ENCODE measurements around the gene EPAS1. TPM values are rescaled to one million over a fixed set of nuclear protein-coding genes. Genes with fewer than 3 reads are reported as not detected.

EPAS1 gene
- total RNA-seq, 1 donor from 2014 or later, result 0.15 TPM

DNA sequence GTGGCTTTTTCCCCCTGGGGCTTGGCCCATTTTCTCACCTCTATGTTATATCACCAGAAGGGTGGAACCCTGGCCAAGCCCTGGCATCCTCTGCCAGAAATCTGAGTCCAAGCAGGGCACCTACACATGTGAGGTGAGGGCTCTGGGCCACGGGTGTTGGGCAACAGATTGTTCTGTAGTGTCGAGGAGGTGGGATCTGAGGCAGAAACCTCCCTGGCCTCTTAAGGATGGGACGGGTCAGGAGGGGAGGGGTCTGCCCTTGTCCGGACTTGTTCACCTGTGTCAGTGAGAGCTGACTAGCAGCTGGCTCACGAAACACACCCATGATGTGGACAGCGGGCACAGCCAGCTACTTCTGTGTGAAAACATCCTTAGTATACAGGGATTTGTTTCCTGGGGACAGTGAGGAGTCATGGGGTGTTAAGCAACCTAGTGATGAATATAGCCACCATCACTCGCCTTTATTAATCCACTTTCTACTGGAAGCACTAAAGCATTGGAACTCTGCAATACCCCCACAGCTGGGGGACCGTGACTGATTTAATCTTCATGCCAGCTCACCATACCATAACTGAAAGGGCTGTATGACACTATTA lies 35.6 kb downstream of the EPAS1 start:
- H3K9me3 ChIP-seq (ENCODE audit: low read depth), result no peaks in the 10 kb centered on the region
- H3K4me1 Mint-ChIP-seq, result peaks cover 60% of the 10 kb centered on the region
- TF ChIP-seq, protein P1, sequence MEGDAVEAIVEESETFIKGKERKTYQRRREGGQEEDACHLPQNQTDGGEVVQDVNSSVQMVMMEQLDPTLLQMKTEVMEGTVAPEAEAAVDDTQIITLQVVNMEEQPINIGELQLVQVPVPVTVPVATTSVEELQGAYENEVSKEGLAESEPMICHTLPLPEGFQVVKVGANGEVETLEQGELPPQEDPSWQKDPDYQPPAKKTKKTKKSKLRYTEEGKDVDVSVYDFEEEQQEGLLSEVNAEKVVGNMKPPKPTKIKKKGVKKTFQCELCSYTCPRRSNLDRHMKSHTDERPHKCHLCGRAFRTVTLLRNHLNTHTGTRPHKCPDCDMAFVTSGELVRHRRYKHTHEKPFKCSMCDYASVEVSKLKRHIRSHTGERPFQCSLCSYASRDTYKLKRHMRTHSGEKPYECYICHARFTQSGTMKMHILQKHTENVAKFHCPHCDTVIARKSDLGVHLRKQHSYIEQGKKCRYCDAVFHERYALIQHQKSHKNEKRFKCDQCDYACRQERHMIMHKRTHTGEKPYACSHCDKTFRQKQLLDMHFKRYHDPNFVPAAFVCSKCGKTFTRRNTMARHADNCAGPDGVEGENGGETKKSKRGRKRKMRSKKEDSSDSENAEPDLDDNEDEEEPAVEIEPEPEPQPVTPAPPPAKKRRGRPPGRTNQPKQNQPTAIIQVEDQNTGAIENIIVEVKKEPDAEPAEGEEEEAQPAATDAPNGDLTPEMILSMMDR (IDR thresholded peaks at IDR 0.05), result no peak
- TF ChIP-seq EZH2phosphoT487 (IDR thresholded peaks at IDR 0.05) (no peak), EZH2 (IDR thresholded peaks at IDR 0.05) (no peak)
- H3K27me3 ChIP-seq, result no peaks in the 10 kb centered on the region
- no peak overlapping the region for H3K27ac ChIP-seq
- no peaks in the 10 kb centered on the region for H3K36me3 ChIP-seq
- H2AFZ ChIP-seq (replicated peaks), result no peak overlapping the region
- DNase-seq (ENCODE audit: low spot score), result no peak
- peaks cover 8% of the 10 kb centered on the region for H3K27me3 Mint-ChIP-seq (ENCODE audit: insufficient read depth, low read depth)
- H3F3A ChIP-seq (ENCODE audit: low read depth), result no peaks in the 10 kb centered on the region
- no peak overlapping the region for H3K9ac ChIP-seq
- H3K27ac Mint-ChIP-seq, result no peak overlapping the region
- H3K4me1 ChIP-seq, result peaks cover 15% of the 10 kb centered on the region
- H3K4me2 ChIP-seq, result no peak overlapping the region
- H3K4me3 Mint-ChIP-seq, result no peak overlapping the region
- H3K9me3 Mint-ChIP-seq, result peaks cover 9% of the 10 kb centered on the region
- H4K20me1 ChIP-seq (ENCODE audit: low read depth), result no peaks in the 10 kb centered on the region
- H3K79me2 ChIP-seq (ENCODE audit: low read depth), result no peaks in the 10 kb centered on the region
- no peaks in the 10 kb centered on the region for H3K36me3 Mint-ChIP-seq
- no peak overlapping the region for H3K4me3 ChIP-seq

DNA sequence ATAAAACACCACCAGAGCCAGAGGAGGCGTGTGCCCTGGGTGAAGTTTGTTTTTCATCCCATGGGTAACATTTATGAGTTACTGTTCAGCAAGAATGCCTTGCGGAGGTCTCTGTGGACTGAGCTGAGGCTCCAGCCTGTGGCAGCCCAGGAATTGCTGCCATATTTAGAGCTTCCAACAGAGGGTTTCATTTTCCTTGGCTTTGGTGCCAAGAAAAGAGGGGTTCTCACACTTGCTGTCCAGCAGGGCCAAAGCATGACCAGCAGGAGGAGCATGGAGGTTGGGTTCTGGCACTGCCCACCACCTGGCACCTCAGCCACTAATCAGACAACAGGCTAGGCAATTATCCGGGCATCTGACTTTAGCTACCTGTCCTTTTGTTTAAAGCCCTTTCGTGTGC lies 36.7 kb downstream of the EPAS1 start:
- H3K9me3 Mint-ChIP-seq, result peaks cover 9% of the 10 kb centered on the region
- no peaks in the 10 kb centered on the region for H3K36me3 Mint-ChIP-seq
- DNase-seq (ENCODE audit: low spot score), result no peak
- Histone ChIP-seq H3K36me3 (no peaks in the 10 kb centered on the region), H3K79me2 (ENCODE audit: low read depth) (no peaks in the 10 kb centered on the region), H3K4me1 (peaks cover 15% of the 10 kb centered on the region), H3K4me3 (no peak overlapping the region), H4K20me1 (ENCODE audit: low read depth) (no peaks in the 10 kb centered on the region), H3K27ac (no peak overlapping the region), H2AFZ (replicated peaks) (no peak overlapping the region), H3F3A (ENCODE audit: low read depth) (no peaks in the 10 kb centered on the region), H3K9me3 (ENCODE audit: low read depth) (no peaks in the 10 kb centered on the region), H3K4me2 (no peak overlapping the region), H3K9ac (no peak overlapping the region), H3K27me3 (no peaks in the 10 kb centered on the region)
- peaks cover 8% of the 10 kb centered on the region for H3K27me3 Mint-ChIP-seq (ENCODE audit: insufficient read depth, low read depth)
- H3K4me1 Mint-ChIP-seq, result peaks cover 68% of the 10 kb centered on the region
- H3K4me3 Mint-ChIP-seq, result peak overlapping the region; percentile 0
- H3K27ac Mint-ChIP-seq, result no peak overlapping the region
- TF ChIP-seq EZH2 (IDR thresholded peaks at IDR 0.05) (no peak), EZH2phosphoT487 (IDR thresholded peaks at IDR 0.05) (no peak)
- TF ChIP-seq, protein P1 (IDR thresholded peaks at IDR 0.05), result peak; percentile 28

DNA sequence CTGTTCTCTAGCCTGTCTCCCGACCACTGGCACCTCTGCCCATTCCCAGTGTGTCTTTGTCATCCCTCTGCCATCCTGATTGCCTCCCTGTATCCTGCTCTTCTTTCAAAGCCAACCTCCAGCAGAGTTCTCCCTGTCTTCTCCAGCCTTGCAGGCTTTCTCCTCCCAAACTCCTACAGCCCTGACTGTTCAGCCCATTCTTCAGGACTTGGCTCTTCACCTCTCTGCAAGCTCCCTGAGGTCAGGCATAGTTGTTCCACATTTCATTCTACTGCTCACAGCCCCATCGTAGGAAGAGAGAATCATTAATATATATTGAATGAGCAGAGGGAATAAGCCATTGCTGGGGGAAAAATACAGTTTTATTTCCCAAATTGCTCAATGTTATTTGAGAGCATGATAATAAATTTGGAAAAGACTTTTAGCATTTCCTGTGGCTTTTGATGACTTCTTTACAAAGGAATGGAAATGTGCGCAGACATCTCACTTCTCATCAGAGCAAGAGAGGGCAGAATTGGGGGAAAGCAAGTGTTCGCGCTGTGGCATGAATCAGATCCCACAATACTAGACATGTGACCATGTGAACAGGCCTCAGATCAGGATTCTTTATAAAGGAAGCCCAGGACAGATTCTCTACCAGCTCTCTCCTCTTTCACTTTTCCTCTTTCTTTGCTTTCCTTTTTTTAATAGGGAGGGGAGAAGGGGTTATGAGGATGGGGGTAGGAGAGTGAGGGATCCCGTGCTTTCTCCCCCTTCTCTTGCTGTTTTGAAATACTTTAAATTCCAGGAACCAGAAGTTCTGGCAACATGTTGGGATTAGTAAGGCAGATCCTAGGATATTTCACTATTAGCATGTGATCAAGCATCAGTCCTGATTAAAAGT lies 37.4 kb downstream of the EPAS1 start:
- Histone ChIP-seq H2AFZ (replicated peaks) (no peak overlapping the region), H3K27me3 (no peaks in the 10 kb centered on the region), H3F3A (ENCODE audit: low read depth) (no peaks in the 10 kb centered on the region), H3K4me3 (no peak overlapping the region), H3K9me3 (ENCODE audit: low read depth) (no peaks in the 10 kb centered on the region), H3K79me2 (ENCODE audit: low read depth) (no peaks in the 10 kb centered on the region), H3K9ac (no peak overlapping the region), H3K4me2 (no peak overlapping the region), H3K36me3 (no peaks in the 10 kb centered on the region), H3K4me1 (peaks cover 15% of the 10 kb centered on the region), H3K27ac (no peak overlapping the region), H4K20me1 (ENCODE audit: low read depth) (no peaks in the 10 kb centered on the region)
- TF ChIP-seq EZH2phosphoT487 (IDR thresholded peaks at IDR 0.05), result no peak
- no peak for TF ChIP-seq EZH2 (IDR thresholded peaks at IDR 0.05)
- TF ChIP-seq, protein P1 (IDR thresholded peaks at IDR 0.05), result no peak
- H3K4me3 Mint-ChIP-seq, result no peak overlapping the region
- H3K36me3 Mint-ChIP-seq, result no peaks in the 10 kb centered on the region
- no peak overlapping the region for H3K27ac Mint-ChIP-seq
- H3K4me1 Mint-ChIP-seq, result peaks cover 68% of the 10 kb centered on the region
- no peak for DNase-seq (ENCODE audit: low spot score)
- peaks cover 9% of the 10 kb centered on the region for H3K9me3 Mint-ChIP-seq
- peaks cover 8% of the 10 kb centered on the region for H3K27me3 Mint-ChIP-seq (ENCODE audit: insufficient read depth, low read depth)
